HCEC 1CT (cell line): Measurements from ENCODE around the gene HNRNPC.
A peak's percentile ranks its signal among the peaks of the same experiment; 100 is the strongest.
"Not testable (repeated sequence)": the region's sequence is repeated elsewhere in the genome, so short reads cannot be mapped to it uniquely, and the experiment has no call there.

Source experiments
- DNase-seq: peaks from one replicate; pipeline ENCODE4 v3.0.0-alpha.2; 2017

HNRNPC gene

GRCh38 chr14:21269252-21270046 is at the start of gene HNRNPC:
Gene HNRNPC (minus strand): TSS chr14:21269442. CDS start chr14:21234193, 35,249 bp downstream.
- peak; percentile 100 for DNase-seq

- no peak for DNase-seq
Measured at GRCh38 chr14:21317398-21317797, 48.2 kb upstream of the HNRNPC start.

GRCh38 chr14:21313512-21313911 is 44.3 kb upstream of the HNRNPC start:
- no peak for DNase-seq

- DNase-seq, result no peak
Measured at GRCh38 chr14:21311614-21312013, 42.4 kb upstream of the HNRNPC start.

- no peak for DNase-seq
Measured at GRCh38 chr14:21309956-21310355, 40.7 kb upstream of the HNRNPC start.

- DNase-seq, result no peak
Measured at GRCh38 chr14:21309238-21309636, 40.0 kb upstream of the HNRNPC start.

GRCh38 chr14:21308479-21309237 is 39.4 kb upstream of the HNRNPC start:
- peak; percentile 41 for DNase-seq

- DNase-seq, result no peak
Measured at GRCh38 chr14:21308132-21308478, 38.9 kb upstream of the HNRNPC start.

- no peak for DNase-seq
Measured at GRCh38 chr14:21307637-21308036, 38.4 kb upstream of the HNRNPC start.

GRCh38 chr14:21302836-21303140 is 33.5 kb upstream of the HNRNPC start:
- not testable (repeated sequence) for DNase-seq

- no peak for DNase-seq
Measured at GRCh38 chr14:21302013-21302835, 33.0 kb upstream of the HNRNPC start.

- DNase-seq, result no peak
Measured at GRCh38 chr14:21300892-21301291, 31.6 kb upstream of the HNRNPC start.

- no peak for DNase-seq
Measured at GRCh38 chr14:21299562-21300130, 30.4 kb upstream of the HNRNPC start.

- no peak for DNase-seq
Measured at GRCh38 chr14:21298358-21298757, 29.1 kb upstream of the HNRNPC start.

- not testable (repeated sequence) for DNase-seq
Measured at GRCh38 chr14:21294026-21294425, 24.8 kb upstream of the HNRNPC start.

- no peak for DNase-seq
Measured at GRCh38 chr14:21287168-21287567, 17.9 kb upstream of the HNRNPC start.

- DNase-seq, result not testable (repeated sequence)
Measured at GRCh38 chr14:21286516-21286915, 17.3 kb upstream of the HNRNPC start.

- not testable (repeated sequence) for DNase-seq
Measured at GRCh38 chr14:21281917-21282316, 12.7 kb upstream of the HNRNPC start.

- no peak for DNase-seq
Measured at GRCh38 chr14:21279783-21280182, 10.5 kb upstream of the HNRNPC start, which contains the start of gene RPGRIP1. Gene RPGRIP1 (plus strand): TSS chr14:21280083. CDS start chr14:21287977, 7,894 bp downstream.

- DNase-seq, result no peak
Measured at GRCh38 chr14:21278632-21279031, 9.4 kb upstream of the HNRNPC start.

GRCh38 chr14:21275261-21275858 is 6.1 kb upstream of the HNRNPC start:
- DNase-seq, result no peak

GRCh38 chr14:21272661-21273060 is 3.4 kb upstream of the HNRNPC start:
- not testable (repeated sequence) for DNase-seq
